HG02840 (cell line): ENCODE results near the gene PPP1R12C.

ENCODE experiments used
- ATAC-seq: cut with Tn5 transposase; IDR thresholded peaks from one replicate; pipeline ENCODE4 v1.9.1; 2021; ENCODE audit warnings: mild to moderate bottlenecking, moderate library complexity, moderate number of reproducible peaks; ENCODE audit not compliant: unreplicated experiment, low FRiP score

The PPP1R12C gene

DNA sequence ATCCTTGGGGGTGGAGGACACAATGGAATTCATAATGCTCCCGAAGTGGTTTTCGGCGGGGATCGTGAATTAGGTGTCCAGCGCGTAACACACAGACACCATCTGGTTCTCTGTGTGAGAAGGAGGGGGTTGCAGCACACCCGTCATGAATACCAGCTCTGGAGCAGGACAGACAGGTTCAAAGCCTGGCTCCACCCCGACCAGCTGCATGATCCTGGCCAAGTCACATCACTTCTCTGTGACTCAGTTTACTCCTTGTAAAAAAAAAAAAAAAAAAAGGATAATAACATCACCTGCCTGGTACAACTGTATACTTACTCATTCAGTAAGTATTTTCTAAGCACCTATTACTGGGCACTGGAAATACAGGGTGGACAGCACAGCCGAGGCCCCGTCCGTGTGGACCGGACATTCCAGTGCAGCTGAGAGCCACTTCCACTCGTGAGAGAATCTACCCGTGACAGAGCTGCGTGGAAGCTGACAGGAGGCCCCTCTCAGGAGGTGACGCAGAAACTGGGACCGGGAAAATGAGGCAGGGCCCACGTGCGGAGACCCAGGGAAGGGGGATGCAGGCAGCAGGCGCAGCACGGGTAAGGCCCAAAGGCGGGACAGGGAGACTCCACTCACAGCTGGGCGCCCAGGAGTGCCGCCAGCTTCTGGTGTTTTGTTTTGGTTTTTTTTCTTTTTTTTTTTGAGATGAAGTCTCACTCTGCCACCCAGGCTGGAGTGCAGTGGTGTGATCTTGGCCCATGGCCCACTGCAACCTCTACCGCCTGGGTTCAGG, 66.5 kb downstream of the PPP1R12C start:
- no peak for ATAC-seq

DNA sequence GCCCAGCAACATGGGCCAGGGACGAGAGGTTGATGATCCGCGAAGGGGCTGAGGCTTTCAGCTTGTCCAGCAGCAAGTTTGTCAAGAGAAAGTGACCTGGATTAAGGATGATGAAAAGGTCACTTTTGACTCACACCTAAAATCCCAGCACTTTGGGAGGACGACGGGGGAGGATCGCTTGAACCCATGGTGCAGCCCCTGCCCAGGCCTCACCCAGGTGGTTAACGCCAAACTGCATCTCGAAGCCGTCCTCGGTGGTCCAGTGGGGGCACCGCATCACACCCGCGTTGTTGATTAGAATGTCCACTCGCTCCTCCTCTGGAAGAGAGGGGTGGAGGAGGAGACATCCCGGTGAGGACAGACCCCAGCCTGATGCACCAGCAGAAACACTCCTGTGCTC, 69.0 kb downstream of the PPP1R12C start:
- no peak for ATAC-seq

GRCh38 chr19:55047951-55048350, 69.5 kb downstream of the PPP1R12C start:
- no peak for ATAC-seq

DNA sequence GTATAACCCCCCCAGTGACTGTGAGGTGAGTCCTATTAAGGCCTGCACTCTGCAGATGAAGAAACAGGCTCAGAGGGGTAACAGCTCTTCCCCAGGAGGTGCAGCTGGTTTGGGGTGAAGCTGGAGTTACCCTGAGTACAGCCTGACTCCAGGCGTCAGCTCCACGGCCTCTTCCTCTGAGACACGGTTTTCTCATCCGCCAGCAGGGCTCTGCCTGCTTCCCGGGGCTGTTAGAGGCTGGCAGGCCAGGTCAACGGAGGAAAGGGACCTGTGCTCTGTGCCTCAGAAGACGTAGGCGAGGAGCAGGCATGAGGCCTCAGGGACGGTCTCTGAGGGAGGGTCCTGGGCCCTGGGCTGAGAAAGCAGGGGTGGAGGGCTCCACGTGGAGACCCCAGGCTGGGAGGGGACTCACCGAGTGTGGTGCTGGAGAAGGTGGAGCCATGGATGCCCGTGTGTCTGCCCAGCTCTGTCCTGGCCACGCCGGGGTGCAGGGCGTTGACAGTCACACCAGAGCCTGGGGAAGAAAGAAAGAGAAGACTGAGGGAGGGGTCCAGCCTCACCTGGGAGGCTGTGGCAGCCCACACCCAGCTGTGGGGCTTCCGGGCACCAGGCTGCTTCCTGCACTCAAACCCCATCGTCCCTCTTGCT, 70.3 kb downstream of the PPP1R12C start:
- ATAC-seq, result no peak

DNA sequence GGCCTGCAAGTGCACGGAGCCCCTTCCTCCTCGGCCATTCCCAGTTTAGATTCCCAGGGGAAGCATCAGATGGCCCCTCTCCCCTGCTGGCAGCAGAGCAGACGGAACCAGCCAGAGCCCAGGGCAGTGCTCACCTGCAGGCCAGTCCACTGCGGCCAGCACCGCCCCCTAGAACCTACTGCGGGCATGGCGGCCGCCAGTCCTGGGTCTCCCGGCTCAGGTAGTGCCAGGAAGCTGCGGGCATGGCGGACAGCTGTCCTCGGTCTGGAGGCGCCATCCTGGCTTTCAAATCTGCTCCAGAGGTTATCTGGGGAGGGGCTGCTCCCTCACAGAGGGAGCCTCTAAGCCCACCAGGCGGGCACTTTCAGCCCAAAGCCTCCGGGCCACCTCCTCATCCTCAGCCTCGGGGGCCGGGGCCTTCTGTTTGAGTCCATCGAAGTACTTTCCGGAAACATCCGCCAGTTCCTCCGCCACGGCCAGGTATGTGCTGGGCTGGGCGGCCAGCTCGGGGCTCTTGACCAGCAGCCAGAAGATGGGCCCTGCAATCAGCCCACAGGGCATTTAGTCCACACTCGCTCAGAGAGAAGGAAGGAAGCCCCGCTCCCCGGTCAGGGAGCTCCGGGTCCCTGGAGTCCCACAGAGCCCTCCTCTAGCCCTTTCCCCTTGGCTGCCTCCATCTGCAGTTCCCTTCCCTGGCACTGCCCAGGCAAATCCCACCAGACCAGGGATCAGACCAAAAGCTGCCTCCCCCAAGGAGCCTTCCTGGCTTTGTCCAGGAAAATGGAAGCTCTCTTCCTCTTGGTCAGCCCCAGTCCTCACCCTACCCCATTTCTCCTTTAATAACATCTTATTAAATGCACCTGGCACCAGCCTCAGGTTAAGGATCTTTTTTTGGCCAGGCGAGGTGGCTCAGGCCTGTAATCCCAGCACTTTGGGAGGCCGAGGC, 72.4 kb downstream of the PPP1R12C start:
- ATAC-seq, result no peak

DNA sequence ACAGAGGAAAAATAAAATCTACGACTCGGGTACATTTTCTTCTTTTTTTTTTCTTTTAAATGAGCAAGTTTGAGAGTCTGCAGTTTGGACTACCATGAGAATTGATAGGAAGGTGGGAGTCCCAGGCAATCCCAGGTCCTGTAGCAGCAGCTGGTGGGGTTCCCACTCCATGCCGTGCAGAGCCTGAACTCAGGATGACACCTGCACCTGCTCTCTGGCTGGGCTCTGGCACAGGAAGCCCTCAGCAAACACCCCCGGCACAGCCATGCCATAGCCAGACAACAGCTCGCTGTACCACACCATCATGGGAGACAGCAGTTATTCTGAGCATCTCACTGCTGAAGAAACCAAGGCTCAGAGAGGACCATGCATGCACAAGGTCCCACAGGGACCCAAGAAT, 73.2 kb downstream of the PPP1R12C start:
- ATAC-seq, result no peak

GRCh38 chr19:55042688-55043087, 74.7 kb downstream of the PPP1R12C start:
- ATAC-seq, result no peak

- no peak for ATAC-seq
Observed at GRCh38 chr19:55042344-55042678, 75.1 kb downstream of the PPP1R12C start.

GRCh38 chr19:55041627-55042343, 75.7 kb downstream of the PPP1R12C start:
- no peak for ATAC-seq

DNA sequence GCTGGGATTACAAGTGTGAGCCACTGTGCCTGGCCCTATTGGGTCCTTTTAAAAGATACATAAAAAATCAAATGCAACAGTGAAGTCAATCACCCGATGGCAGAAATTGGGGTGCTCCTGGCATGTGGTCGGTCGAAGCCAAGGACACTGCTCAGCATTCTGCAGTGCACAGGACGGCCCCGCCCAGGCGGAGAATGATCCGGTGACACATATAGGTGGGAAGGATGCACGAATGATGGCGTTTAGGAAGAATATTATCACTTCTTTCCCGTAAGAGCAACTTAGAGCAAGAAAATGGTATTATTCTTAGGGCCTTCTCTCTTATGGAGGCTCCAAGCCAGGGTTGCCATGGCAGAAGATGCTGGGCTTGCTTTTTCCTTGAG, 76.2 kb downstream of the PPP1R12C start:
- no peak for ATAC-seq
